ENCODE results near the gene SLC34A3.

The SLC34A3 gene

GRCh38 chr9:137191245-137191644 is 39.5 kb upstream of the SLC34A3 start:
- Mint-ChIP-seq H3K4me3 (peak overlapping the region; percentile 61), H3K4me1 (peaks cover 34% of the 10 kb centered on the region), H3K27ac (peak overlapping the region; percentile 42), H3K27me3 (peaks cover 10% of the 10 kb centered on the region), H3K36me3 (peaks cover 16% of the 10 kb centered on the region), H3K9me3 (no peaks in the 10 kb centered on the region)
- DNase-seq = no peak
- CTCF ChIA-PET = interaction anchor here (1.1 to 1.6 kb wide), 2 partner anchors 13 to 40 kb away, joined by 3 read pairs; partner anchors contain the start of gene SLC34A3

GRCh38 chr9:137191691-137192447 is 38.8 kb upstream of the SLC34A3 start:
- no peak overlapping the region for H3K4me3 Mint-ChIP-seq
- CTCF ChIA-PET = interaction anchor here (1.1 to 1.6 kb wide), 2 partner anchors 14 to 39 kb away, joined by 3 read pairs; partner anchors contain the start of gene SLC34A3
- H3K9me3 Mint-ChIP-seq = no peaks in the 10 kb centered on the region

GRCh38 chr9:137192448-137192780 is 38.3 kb upstream of the SLC34A3 start:
- no peaks in the 10 kb centered on the region for H3K9me3 Mint-ChIP-seq
- peaks cover 23% of the 10 kb centered on the region for H3K4me1 Mint-ChIP-seq

More at GRCh38 chr9:137191691-137192447, 38.8 kb upstream of the SLC34A3 start:
- DNase-seq = no peak
- Mint-ChIP-seq H3K36me3 (peaks cover 13% of the 10 kb centered on the region), H3K4me1 (peaks cover 28% of the 10 kb centered on the region), H3K27ac (no peak overlapping the region), H3K27me3 (peaks cover 10% of the 10 kb centered on the region)

GRCh38 chr9:137192859-137193258 is 37.8 kb upstream of the SLC34A3 start:
- Mint-ChIP-seq H3K36me3 (peaks cover 13% of the 10 kb centered on the region), H3K27ac (peak overlapping the region; percentile 45), H3K4me3 (no peak overlapping the region), H3K27me3 (peaks cover 8% of the 10 kb centered on the region), H3K4me1 (peaks cover 20% of the 10 kb centered on the region), H3K9me3 (no peaks in the 10 kb centered on the region)
- DNase-seq = no peak
- CTCF ChIA-PET = interaction anchor here (1.0 to 1.6 kb wide), 3 partner anchors 15 to 32 kb away, joined by 3 read pairs; partner anchors contain the start of gene CYSRT1

More at GRCh38 chr9:137192448-137192780, 38.3 kb upstream of the SLC34A3 start:
- CTCF ChIA-PET = interaction anchor here (1.0 to 1.6 kb wide), 2 partner anchors 14 to 30 kb away, joined by 3 read pairs; no protein-coding TSS in a partner anchor
- Mint-ChIP-seq H3K27ac (peak overlapping the region; percentile 45), H3K4me3 (no peak overlapping the region), H3K36me3 (peaks cover 13% of the 10 kb centered on the region), H3K27me3 (peaks cover 10% of the 10 kb centered on the region)
- no peak for DNase-seq

- DNase-seq = no peak
- no peak overlapping the region for H3K27ac Mint-ChIP-seq
- H3K4me3 Mint-ChIP-seq = no peak overlapping the region
- CTCF ChIA-PET = interaction anchor here (1.0 kb wide), 1 partner anchor 31 kb away, joined by 3 read pairs; the partner anchor contains the start of gene CYSRT1
- H3K36me3 Mint-ChIP-seq = peaks cover 11% of the 10 kb centered on the region
- no peaks in the 10 kb centered on the region for H3K9me3 Mint-ChIP-seq
- H3K4me1 Mint-ChIP-seq = peaks cover 20% of the 10 kb centered on the region
- peaks cover 8% of the 10 kb centered on the region for H3K27me3 Mint-ChIP-seq
These were observed 36.9 kb upstream of the SLC34A3 start for GRCh38 chr9:137193771-137194170.

GRCh38 chr9:137194388-137194787 is 36.3 kb upstream of the SLC34A3 start:
- peaks cover 17% of the 10 kb centered on the region for H3K4me1 Mint-ChIP-seq
- no peak overlapping the region for H3K27ac Mint-ChIP-seq
- H3K4me3 Mint-ChIP-seq = no peak overlapping the region
- CTCF ChIA-PET = no interaction called here
- H3K36me3 Mint-ChIP-seq = peaks cover 7% of the 10 kb centered on the region
- H3K27me3 Mint-ChIP-seq = peaks cover 8% of the 10 kb centered on the region
- DNase-seq = no peak
- no peaks in the 10 kb centered on the region for H3K9me3 Mint-ChIP-seq

- H3K4me1 Mint-ChIP-seq = peaks cover 15% of the 10 kb centered on the region
- H3K27me3 Mint-ChIP-seq = peaks cover 11% of the 10 kb centered on the region
- H3K9me3 Mint-ChIP-seq = no peaks in the 10 kb centered on the region
- H3K27ac Mint-ChIP-seq = no peak overlapping the region
- no peak overlapping the region for H3K4me3 Mint-ChIP-seq
- no peak for DNase-seq
- CTCF ChIA-PET = no interaction called here
- peaks cover 7% of the 10 kb centered on the region for H3K36me3 Mint-ChIP-seq
These were observed 35.8 kb upstream of the SLC34A3 start for GRCh38 chr9:137194909-137195308.

GRCh38 chr9:137195525-137196220 is 35.0 kb upstream of the SLC34A3 start:
- Mint-ChIP-seq H3K4me1 (peaks cover 12% of the 10 kb centered on the region), H3K4me3 (no peak overlapping the region), H3K36me3 (peaks cover 5% of the 10 kb centered on the region), H3K27me3 (peaks cover 11% of the 10 kb centered on the region), H3K9me3 (no peaks in the 10 kb centered on the region), H3K27ac (no peak overlapping the region)
- CTCF ChIA-PET = no interaction called here
- DNase-seq = no peak

- DNase-seq = no peak
- no peaks in the 10 kb centered on the region for H3K9me3 Mint-ChIP-seq
- peaks cover 24% of the 10 kb centered on the region for H3K4me1 Mint-ChIP-seq
- peak overlapping the region; percentile 41 for H3K4me3 Mint-ChIP-seq
- H3K27me3 Mint-ChIP-seq = peaks cover 11% of the 10 kb centered on the region
- H3K27ac Mint-ChIP-seq = no peak overlapping the region
- CTCF ChIA-PET = interaction anchor here (1.5 kb wide), 1 partner anchor 9 kb away, joined by 4 read pairs; no protein-coding TSS in a partner anchor
- peaks cover 3% of the 10 kb centered on the region for H3K36me3 Mint-ChIP-seq
These were observed 32.4 kb upstream of the SLC34A3 start for GRCh38 chr9:137198051-137198901.

GRCh38 chr9:137198902-137199283 is 31.8 kb upstream of the SLC34A3 start:
- DNase-seq = no peak
- CTCF ChIA-PET = interaction anchor here (1.5 kb wide), 1 partner anchor 10 kb away, joined by 4 read pairs; no protein-coding TSS in a partner anchor
- Mint-ChIP-seq H3K9me3 (no peaks in the 10 kb centered on the region), H3K4me1 (peaks cover 29% of the 10 kb centered on the region), H3K36me3 (peaks cover 3% of the 10 kb centered on the region), H3K27ac (no peak overlapping the region), H3K4me3 (peak overlapping the region; percentile 41), H3K27me3 (peaks cover 11% of the 10 kb centered on the region)

- CTCF ChIA-PET = interaction anchor here (1.5 kb wide), 1 partner anchor 11 kb away, joined by 4 read pairs; no protein-coding TSS in a partner anchor
- H3K27ac Mint-ChIP-seq = peak overlapping the region; percentile 60
These were observed 31.1 kb upstream of the SLC34A3 start for GRCh38 chr9:137199411-137200121.

GRCh38 chr9:137200311-137201204 is 30.1 kb upstream of the SLC34A3 start, which contains the start of gene TPRN:
TPRN (minus strand) TSS chr9:137200741; CDS start chr9:137200711, 30 bp downstream.
- Mint-ChIP-seq H3K27me3 (peaks cover 11% of the 10 kb centered on the region), H3K27ac (peak within 1 kb of the TSS; percentile 81), H3K4me3 (peak within 1 kb of the TSS; percentile 80), H3K4me1 (peaks cover 39% of the 10 kb centered on the region), H3K36me3 (peaks cover 3% of the 10 kb centered on the region), H3K9me3 (no peaks in the 10 kb centered on the region)
- CTCF ChIA-PET = interaction anchor here (0.5 to 1.5 kb wide), 5 partner anchors 11 to 594 kb away, joined by 3 to 5 read pairs (median 3); no protein-coding TSS in a partner anchor
- DNase-seq = peak; percentile 99

More at GRCh38 chr9:137199411-137200121, 31.1 kb upstream of the SLC34A3 start:
- Mint-ChIP-seq H3K4me3 (peak overlapping the region; percentile 77), H3K9me3 (no peaks in the 10 kb centered on the region), H3K27me3 (peaks cover 11% of the 10 kb centered on the region), H3K4me1 (peaks cover 35% of the 10 kb centered on the region), H3K36me3 (peaks cover 3% of the 10 kb centered on the region)
- DNase-seq = peak; percentile 34

All from activated naive CD4-positive, alpha-beta T cell treated with anti-CD3 and anti-CD28 coated beads, Interleukin-2, amount 10 ng/mL, durations not matched to agents 7 days and 5 days (primary cell).